Prostate gland (tissue), 2 donors: Measurements from ENCODE around the gene TMPRSS5. TPM values are rescaled to one million over a fixed set of nuclear protein-coding genes. Genes with fewer than 3 reads are reported as not detected.

Source experiments
- DNase-seq: peaks from one replicate; pipeline ENCODE4 v3.0.0-alpha.2; 2019; ENCODE audit warnings: low spot score
- H3K27ac ChIP-seq, 2 donors: fragments of 200-600 bp; sonication (generic); 2 replicates each; pipeline ENCODE4 v1.5.1; 2017 to 2019
- H3K27me3 ChIP-seq: fragments of 200-600 bp; sonication (generic); replicated peaks from 2 replicates; pipeline ENCODE4 v1.5.1; 2019; ENCODE audit not compliant: insufficient read depth
- H3K36me3 ChIP-seq, 2 donors: fragments of 200-600 bp; sonication (generic); 1 replicate in 1 of 2; 2 replicates in 1 of 2; pipeline versions ENCODE4 v1.5.1 to v1.8.1; 2017 to 2019
- H3K4me1 ChIP-seq: fragments of 200-600 bp; sonication (generic); replicated peaks from 2 replicates; pipeline ENCODE4 v1.5.1; 2019
- H3K4me3 ChIP-seq, 2 donors: fragments of 200-600 bp; sonication (generic); 2 replicates each; pipeline ENCODE4 v1.5.1; 2017 to 2019
- H3K9me3 ChIP-seq: fragments of 200-600 bp; sonication (generic); 2 replicates; pipeline ENCODE4 v1.5.1; 2017
- CTCF ChIP-seq, 4 experiments: fragments of 200-600 bp in 2 of 4; fragments of 450-650 bp in 2 of 4; sonication (generic) in 2 of 4; IDR thresholded peaks; 1 replicate in 3 of 4; 2 replicates in 1 of 4; pipeline ENCODE4 v1.5.1; 2016 to 2019; ENCODE audit warnings: antibody characterized with exemption in 4 of 4, mild to moderate bottlenecking in 2 of 4, moderate library complexity in 2 of 4
- POLR2A ChIP-seq: fragments of 450-650 bp; IDR thresholded peaks from one replicate; pipeline ENCODE4 v1.6.1; 2016; ENCODE audit warnings: antibody characterized with exemption, mild to moderate bottlenecking
- POLR2AphosphoS5 ChIP-seq: sonication (generic); formaldehyde crosslinking; IDR thresholded peaks from one replicate; pipeline ENCODE4 v1.6.1; 2017; ENCODE audit warnings: antibody characterized with exemption
- WGBS: methylation state at CpG from one replicate; pipeline ENCODE4 v1.1.5; 2018; 5-methylcytosine and 5-hydroxymethylcytosine counted together
- intact Hi-C: fragments of 100-400 bp; cut with DNase I; formaldehyde crosslinking; loops from one replicate; pipeline ENCODE4 v1.14.2; 2022
- total RNA-seq, 2 donors: library from RNA; depleted of rRNA; stranded (reverse); fragments of >200 nt; gene quantifications; one replicate each; pipeline ENCODE4 v1.1.0, GENCODE V29; 2016

Gene TMPRSS5
- total RNA-seq, 2 donors from 2014 or later: 1.5 to 2.1 TPM

DNA sequence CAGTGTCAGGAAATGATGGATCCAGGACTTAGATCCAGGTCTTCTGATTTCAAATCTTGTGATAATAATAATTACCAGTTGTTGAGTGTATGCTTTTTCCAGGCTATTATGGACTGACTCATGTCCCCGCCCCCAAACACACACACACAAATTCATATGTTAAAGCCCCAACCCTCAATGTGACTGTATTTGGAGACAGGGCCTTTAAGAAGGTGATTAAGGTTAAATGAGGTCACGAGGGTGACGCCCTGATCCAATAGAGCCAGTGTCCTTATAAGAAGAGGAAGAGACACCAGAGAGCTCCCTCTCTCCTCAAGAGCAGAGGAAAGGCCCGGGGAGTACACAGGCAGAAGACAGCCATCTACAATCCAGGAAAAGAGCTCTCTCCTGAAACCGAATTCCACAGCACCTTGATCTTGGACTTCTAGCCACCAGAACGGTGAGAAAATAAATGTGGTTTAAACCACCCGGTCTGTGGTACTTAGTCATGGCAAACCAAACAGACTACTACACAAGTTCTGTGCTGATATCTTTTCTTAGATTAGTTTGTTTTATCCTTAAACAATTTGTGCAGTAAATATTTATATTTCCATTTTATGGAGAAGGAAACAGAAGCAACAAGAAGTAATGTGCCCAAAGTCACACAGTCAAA is 8.2 kb downstream of the TMPRSS5 start:
- intact Hi-C loops: no loop called here
- H3K27ac ChIP-seq: no peak overlapping the region
- no peaks in the 10 kb centered on the region for H3K4me1 ChIP-seq

GRCh38 chr11:113697111-113697510 is 9.0 kb downstream of the TMPRSS5 start:
- intact Hi-C loops: no loop called here
- TF ChIP-seq POLR2AphosphoS5: no peak
- TF ChIP-seq POLR2A: no peak
- TF ChIP-seq CTCF (IDR thresholded peaks at IDR 0.05): no peak
- Histone ChIP-seq H3K4me3 (no peak overlapping the region), H3K36me3 (no peaks in the 10 kb centered on the region), H3K27ac (no peak overlapping the region), H3K9me3 (no peaks in the 10 kb centered on the region), H3K4me1 (no peaks in the 10 kb centered on the region), H3K27me3 (no peaks in the 10 kb centered on the region)
- DNase-seq: no peak
- 100% methylated on average over 5 of the region's 5 CpGs for WGBS

More for the DNA sequence above, 8.2 kb downstream of the TMPRSS5 start:
- 74% methylated on average over 7 of the region's 7 CpGs for WGBS
- Histone ChIP-seq H3K9me3 (no peaks in the 10 kb centered on the region), H3K36me3 (no peaks in the 10 kb centered on the region), H3K27me3 (no peaks in the 10 kb centered on the region), H3K4me3 (no peak overlapping the region)
- no peak for DNase-seq
- TF ChIP-seq CTCF (IDR thresholded peaks at IDR 0.05): no peak
- no peak for TF ChIP-seq POLR2A
- no peak for TF ChIP-seq POLR2AphosphoS5

DNA sequence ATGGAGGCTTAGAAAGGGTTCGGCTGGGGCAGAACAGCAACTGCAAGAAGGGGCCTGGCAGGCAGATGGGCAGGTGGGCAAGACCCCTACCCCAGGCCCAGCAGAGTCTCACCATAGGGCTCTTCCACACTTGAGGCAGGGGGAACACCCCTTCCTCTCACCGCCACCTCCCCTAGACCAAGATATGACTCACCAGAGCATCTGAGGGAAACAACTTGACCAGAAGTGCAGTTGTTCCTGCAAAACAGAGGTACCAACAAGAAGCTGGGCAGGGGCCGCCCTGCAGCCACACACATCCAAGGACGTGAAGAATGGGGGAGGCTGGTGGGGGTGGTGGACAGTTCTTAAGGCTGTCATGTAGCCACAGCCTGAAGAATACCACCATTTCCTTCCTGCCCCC is 10.9 kb downstream of the TMPRSS5 start:
- H3K4me1 ChIP-seq: no peaks in the 10 kb centered on the region
- TF ChIP-seq POLR2A (no peak), CTCF (IDR thresholded peaks at IDR 0.05) (no peak), POLR2AphosphoS5 (no peak)
- H3K36me3 ChIP-seq: no peaks in the 10 kb centered on the region
- intact Hi-C loops: no loop called here
- no peak overlapping the region for H3K4me3 ChIP-seq
- no peak overlapping the region for H3K27ac ChIP-seq
- no peak for DNase-seq
- no peaks in the 10 kb centered on the region for H3K27me3 ChIP-seq
- 92% methylated on average over 4 of the region's 4 CpGs for WGBS
- H3K9me3 ChIP-seq: no peaks in the 10 kb centered on the region

DNA sequence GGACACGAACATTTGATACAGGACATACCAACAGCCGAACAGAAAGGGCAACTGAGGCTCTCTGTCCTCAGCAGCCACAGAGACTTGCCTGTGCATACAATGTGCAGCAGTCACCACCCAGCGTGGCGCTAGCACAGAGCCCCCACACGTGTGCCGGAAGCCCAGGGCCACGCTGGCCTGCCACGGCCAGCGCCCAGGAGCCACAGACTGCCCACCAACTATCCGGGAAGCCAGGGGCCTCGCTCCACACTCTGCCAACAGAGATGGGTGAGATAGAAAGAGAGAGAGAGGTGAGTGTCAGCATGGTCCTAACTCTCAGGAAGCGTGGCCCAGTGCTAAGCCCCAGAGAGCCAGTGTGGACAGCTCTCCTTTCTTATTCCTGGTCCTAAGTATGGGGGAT is 11.7 kb downstream of the TMPRSS5 start:
- no peak for DNase-seq
- 98% methylated on average over 12 of the region's 12 CpGs for WGBS
- H3K27me3 ChIP-seq: no peaks in the 10 kb centered on the region
- no peaks in the 10 kb centered on the region for H3K36me3 ChIP-seq
- no peaks in the 10 kb centered on the region for H3K4me1 ChIP-seq
- intact Hi-C loops: no loop called here
- no peak overlapping the region for H3K27ac ChIP-seq
- no peak overlapping the region for H3K4me3 ChIP-seq
- no peak for TF ChIP-seq POLR2AphosphoS5
- TF ChIP-seq POLR2A: no peak
- TF ChIP-seq CTCF (IDR thresholded peaks at IDR 0.05): no peak
- H3K9me3 ChIP-seq: no peaks in the 10 kb centered on the region

- no peak overlapping the region for H3K27ac ChIP-seq
- H3K4me1 ChIP-seq: no peaks in the 10 kb centered on the region
- H3K36me3 ChIP-seq: no peaks in the 10 kb centered on the region
- intact Hi-C loops: no loop called here
- H3K27me3 ChIP-seq: no peaks in the 10 kb centered on the region
- 89% methylated on average over 12 of the region's 13 CpGs for WGBS
- TF ChIP-seq POLR2AphosphoS5 (no peak), CTCF (IDR thresholded peaks at IDR 0.05) (no peak), POLR2A (no peak)
- no peak for DNase-seq
- no peaks in the 10 kb centered on the region for H3K9me3 ChIP-seq
- no peak overlapping the region for H3K4me3 ChIP-seq
These were observed 13.1 kb downstream of the TMPRSS5 start for GRCh38 chr11:113693030-113693429.
